WI38 (cell line): Measurements from ENCODE around the gene AQP9.

Source experiments
- H3K4me3 ChIP-seq: 2 replicates; pipeline ENCODE4 v1.5.1; 2011; ENCODE audit warnings: low read depth, mild to moderate bottlenecking, control low read depth, low read length
- CTCF ChIP-seq: IDR thresholded peaks from 2 replicates; pipeline ENCODE4 v1.5.1; 2012; ENCODE audit warnings: low read depth, mild to moderate bottlenecking, control low read depth, low read length

AQP9 gene

GRCh38 chr15:58124585-58124984 is 13.6 kb upstream of the AQP9 start:
- no peak for TF ChIP-seq CTCF
- H3K4me3 ChIP-seq, result no peak overlapping the region

GRCh38 chr15:58125333-58125732 is 12.8 kb upstream of the AQP9 start:
- no peak overlapping the region for H3K4me3 ChIP-seq
- no peak for TF ChIP-seq CTCF

GRCh38 chr15:58134886-58135285 is 3.3 kb upstream of the AQP9 start:
- TF ChIP-seq CTCF, result no peak
- no peak overlapping the region for H3K4me3 ChIP-seq

GRCh38 chr15:58135511-58136174 is 2.5 kb upstream of the AQP9 start:
- no peak overlapping the region for H3K4me3 ChIP-seq
- TF ChIP-seq CTCF, result no peak

GRCh38 chr15:58136731-58137130 is 1.4 kb upstream of the AQP9 start:
- TF ChIP-seq CTCF, result no peak
- H3K4me3 ChIP-seq, result no peak overlapping the region

GRCh38 chr15:58137686-58138085 is 495 bp upstream of the AQP9 start:
- no peak for TF ChIP-seq CTCF
- no peak overlapping the region for H3K4me3 ChIP-seq

- no peak for TF ChIP-seq CTCF
- H3K4me3 ChIP-seq, result no peak overlapping the region
Measured at GRCh38 chr15:58139276-58139988, 1.3 kb downstream of the AQP9 start.
